GM18909 (cell line): ENCODE measurements around the gene ARL8B.

Source experiments
- ATAC-seq: cut with Tn5 transposase; IDR thresholded peaks from one replicate; pipeline ENCODE4 v1.9.1; 2021; ENCODE audit warnings: mild to moderate bottlenecking; ENCODE audit not compliant: unreplicated experiment, poor library complexity

Gene ARL8B

DNA sequence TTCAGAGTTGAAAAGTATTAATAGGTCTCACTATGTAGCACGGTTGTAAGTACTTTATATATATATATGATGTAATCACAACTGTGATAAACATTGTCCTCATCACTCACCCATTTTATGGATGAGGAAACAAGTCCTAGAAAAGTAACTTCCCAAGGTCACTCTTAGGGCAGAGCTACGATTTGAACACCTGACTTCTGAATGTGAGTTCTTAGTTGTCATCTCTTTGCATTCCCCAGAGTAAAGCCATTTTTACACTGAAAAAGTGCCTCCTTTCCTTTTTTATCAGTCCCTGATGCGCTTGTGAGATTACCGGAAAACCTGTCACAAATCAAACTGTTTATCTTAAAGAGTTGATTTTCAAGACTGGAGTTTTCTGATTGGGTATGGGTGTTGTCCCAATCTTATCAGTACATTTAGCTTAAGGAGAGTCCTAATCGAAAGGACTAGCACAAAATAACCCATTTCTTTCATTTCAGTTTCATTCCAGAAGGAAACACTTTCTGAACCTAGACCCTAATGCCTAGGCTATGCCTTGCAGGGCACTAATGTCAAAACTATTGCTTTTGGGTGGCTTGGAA, 63.1 kb downstream of the ARL8B start:
- ATAC-seq = no peak

DNA sequence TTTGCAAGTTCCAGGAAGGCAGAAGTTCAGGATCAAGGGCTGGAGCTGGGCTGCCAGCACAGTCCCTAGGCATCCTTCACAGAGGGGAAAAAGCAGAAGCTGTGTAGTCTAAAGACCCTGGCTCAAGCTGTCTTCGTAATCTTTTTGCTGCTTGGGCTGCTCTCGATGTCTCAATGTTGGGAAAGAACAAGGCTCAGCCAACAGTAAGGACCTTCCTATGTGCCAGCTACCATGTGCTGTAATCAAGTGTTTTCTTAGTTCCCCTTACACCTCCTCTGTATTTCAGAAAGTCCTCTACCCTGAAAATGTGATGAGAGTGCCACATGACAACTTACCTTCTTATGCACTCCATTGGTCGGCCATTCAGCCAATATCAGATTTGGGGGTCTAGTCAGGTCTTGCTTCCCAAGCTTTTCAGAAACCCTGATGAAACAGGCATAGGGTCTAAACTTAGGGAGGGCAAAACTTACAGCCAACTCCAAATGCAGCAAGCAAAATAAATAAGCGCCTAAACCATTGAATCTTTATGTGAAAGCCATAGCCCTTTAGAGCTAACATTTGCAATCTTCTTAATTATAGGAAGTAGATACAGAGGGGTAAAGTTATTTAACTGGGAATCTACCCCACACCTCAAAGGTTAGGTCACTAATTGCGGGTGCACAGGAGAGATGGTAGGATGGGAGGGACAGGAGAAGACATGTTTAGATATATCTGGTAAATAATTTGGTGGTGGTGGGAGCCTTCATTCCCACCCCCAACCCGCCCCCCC, 64.2 kb downstream of the ARL8B start:
- ATAC-seq = peak; percentile 14

DNA sequence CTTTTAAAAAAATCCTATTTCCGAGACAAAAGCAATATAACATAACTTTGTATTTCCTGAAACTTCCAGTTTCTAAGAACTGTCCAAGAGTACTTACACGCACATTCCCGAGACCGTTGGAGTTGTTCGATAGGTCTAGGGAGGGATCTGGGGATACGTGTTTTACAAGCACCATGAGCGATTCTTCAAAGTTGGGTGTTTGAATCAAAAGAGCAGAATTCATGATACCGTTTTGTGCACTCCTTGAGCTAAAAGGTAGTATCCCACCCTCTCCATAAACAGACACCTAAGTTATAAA, 64.7 kb downstream of the ARL8B start:
- no peak for ATAC-seq

DNA sequence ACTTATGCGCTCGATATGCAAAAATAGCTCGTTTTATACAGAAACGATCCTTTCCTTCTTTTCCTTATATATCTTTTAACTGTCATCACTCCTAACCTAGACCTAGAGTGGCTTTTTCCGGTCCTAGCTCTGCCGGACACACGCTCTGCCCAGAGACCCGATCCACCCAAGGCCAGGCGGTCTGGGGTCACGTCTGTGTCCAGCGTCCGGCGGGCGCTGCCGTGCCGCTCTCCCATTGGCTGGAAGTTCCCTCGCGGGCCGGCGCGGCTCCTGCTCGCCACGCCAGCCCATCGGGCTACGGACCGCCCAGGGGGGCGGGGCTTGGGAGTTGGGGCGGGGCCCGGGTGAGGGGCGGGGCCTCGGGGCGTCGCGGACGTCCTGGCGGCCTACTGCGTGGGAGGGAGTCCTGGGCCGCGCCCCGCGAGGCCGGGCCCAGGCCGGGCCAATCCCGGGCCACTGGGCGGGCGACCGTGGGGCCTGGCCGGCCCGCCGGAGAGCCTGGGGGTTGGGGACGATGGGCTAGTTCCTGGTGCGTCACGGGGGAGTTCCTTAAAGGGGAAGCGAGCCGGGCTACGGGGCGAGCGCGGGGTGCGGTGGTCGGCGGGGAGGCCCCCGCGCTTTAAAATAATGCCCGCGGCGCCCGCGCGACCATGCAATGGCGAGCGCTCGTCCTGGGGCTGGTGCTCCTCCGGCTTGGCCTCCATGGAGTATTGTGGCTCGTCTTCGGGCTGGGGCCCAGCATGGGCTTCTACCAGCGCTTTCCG, 65.2 kb downstream of the ARL8B start, which contains the start of gene EDEM1:
EDEM1 (plus strand) TSS at position 552 of the 764 bp plus-strand sequence; CDS start at position 651, 99 bp downstream.
- ATAC-seq = peak; percentile 83

DNA sequence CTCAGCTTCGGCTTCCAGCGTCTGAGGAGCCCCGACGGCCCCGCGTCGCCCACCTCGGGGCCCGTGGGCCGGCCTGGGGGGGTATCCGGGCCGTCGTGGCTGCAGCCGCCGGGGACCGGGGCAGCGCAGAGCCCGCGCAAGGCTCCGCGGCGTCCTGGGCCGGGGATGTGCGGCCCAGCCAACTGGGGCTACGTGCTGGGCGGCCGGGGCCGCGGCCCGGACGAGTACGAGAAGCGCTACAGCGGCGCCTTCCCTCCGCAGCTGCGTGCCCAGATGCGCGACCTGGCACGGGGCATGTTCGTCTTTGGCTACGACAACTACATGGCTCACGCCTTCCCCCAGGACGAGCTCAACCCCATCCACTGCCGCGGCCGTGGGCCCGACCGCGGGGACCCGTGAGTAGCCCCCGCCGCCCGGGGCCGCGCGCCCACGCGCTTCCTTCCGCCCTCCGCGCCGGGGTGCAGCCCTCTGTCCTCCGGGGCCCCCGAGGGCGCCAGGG, 65.9 kb downstream of the ARL8B start:
- peak; percentile 17 for ATAC-seq

DNA sequence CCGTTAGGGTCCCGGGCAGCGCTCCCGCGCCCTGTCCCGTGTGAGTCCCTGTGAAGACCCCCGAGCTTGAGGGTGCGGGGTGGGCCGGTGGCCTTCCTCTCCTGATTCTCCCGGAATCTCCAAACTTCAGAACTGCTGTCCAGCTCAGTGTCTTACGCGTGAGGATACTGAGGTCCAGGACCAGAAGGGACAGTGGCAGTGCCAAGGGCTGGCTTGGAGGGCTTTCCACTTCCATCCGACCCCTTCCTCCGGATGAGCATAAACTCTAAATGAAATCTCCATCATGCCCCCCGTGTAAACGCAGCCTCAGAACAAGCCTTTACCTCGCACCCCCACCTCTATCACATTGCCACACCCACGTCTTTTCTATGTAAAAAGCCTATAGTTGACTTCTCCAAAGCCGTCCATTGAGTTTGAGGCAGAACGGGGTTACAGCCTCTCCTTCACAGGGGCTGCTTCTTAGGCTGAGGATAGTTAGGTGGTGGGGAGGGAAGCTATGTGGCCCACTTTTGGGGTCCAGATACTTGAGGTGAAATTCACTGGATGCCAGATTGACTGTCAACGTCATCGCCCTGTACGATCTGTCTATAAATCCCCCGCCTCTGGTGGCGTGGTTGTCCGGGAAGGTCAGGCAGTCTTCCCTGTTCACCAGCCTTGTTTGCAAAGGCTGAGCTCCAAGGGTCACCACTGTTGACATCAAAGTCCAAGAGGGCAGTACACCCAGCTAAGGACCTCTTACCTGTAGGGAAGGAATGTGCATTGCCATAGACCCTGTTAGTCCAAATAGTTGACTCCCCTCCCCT, 66.5 kb downstream of the ARL8B start:
- no peak for ATAC-seq

DNA sequence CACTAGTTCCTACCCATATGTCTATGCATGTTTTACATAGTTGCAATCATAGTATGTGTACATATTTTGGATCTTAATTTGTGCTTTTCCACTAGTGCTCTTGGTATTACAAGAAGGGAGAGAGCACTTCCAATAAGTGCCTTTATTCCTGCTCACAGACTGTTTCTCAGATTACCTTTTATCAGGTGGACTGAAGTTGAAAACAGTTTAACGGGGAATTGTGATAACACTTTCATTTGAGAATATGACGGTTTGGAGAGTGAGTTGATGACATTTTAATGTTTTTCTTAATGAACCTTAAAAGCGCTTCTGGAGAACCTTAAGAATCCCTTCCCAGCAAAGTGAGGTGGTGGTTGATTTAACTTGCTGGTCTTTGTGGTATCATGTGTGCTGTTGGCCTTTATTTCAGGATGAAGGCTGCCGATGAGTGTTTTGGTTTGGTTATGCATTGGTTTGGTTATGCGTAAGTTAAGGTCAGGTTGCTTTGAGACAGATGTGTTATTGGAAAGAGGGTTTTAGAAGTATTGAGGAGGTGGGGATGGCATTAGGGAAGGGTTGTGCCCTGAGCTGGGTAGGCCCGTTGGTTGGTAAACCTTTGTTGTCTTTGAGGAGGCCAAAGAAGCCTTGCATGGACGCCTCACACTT, 68.2 kb downstream of the ARL8B start:
- no peak for ATAC-seq

DNA sequence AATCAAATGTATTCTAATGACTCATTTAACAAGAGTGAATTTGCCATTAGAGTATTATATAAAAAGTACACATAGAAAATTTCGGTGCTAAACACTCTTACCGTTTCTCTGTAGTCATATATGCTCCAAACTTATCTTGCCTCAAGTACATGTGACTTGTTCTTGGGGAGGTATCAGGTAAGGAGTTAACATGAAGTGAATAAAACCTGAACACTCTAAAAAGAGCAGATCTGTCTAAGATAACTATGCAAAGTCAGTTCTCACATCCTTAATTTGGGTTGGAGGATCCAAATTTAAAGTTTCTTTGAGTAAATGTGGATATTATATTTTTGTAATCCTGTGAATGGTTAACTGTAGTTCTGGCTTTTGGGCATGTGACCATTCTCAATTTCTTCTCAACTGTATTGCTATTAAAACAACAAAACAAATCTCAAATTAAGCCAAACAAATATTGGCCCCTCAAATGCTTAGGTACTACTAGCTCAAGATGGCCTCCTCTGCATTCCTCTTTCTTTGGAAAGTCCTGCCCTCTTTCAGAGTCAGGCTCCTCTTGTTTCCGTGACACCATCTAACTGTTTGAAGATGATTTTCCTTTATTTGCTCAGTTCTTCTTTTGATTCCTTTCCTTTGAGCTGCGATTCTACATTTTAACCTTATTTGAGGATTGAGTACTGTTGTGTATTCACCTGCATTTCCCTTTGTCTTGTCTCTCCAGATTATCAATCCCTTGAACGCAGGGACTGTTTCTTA, 69.6 kb downstream of the ARL8B start:
- ATAC-seq = no peak

DNA sequence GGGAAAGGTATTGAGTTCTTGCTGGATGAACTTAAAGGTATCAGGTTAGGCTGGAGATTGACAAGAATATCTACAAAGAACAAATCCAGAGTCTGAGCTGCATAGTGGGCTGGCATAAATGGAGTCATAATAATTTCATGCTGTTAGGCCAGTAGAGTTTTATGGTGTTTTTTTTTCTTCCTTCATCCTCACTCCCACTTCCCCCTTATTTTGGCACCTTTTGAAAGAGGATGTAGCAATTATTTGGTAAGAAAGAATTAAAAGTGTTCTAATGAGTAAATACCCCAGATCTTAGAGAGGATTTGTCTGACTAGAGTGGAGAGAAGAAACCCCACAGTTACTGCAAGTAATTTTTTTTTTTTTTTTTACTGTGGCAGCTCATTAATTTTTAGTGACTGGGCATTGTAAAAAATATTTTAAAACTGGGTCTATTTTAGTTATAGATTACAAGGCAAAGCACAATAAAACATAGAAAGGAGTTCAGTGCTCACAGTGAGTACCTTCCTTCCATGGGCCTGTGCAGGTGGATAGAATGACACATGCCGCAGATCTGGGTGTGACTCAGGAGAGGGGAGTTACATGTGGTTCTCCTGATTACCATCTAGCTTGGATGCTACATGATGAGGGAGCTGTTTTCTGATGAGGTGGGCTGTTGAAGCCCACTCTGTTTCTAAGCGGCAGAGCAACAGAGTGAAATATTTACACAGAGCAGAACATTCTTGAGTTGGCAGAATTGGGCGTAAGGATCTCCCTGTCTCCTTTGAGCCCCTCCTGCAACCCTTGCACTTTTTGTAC, 70.7 kb downstream of the ARL8B start:
- ATAC-seq = no peak

DNA sequence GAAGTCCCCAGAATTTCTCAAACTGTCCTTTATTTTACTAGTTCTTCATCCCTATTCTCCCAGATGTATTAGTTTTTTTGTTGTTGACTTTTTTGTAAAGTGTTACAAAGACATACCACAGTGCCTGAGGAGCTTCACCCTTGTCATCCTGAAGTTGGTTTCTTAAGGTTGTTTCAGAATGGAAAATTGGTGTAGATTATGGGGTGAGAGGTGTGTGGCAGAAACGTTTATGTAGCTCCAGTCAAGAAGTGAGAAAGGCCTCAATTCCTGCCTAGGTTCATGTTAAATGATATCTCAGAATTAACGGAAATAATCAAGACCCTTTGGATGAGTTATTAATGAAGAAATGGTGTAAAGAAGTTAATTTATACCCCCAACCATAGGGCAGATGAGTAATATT, 72.2 kb downstream of the ARL8B start:
- no peak for ATAC-seq

DNA sequence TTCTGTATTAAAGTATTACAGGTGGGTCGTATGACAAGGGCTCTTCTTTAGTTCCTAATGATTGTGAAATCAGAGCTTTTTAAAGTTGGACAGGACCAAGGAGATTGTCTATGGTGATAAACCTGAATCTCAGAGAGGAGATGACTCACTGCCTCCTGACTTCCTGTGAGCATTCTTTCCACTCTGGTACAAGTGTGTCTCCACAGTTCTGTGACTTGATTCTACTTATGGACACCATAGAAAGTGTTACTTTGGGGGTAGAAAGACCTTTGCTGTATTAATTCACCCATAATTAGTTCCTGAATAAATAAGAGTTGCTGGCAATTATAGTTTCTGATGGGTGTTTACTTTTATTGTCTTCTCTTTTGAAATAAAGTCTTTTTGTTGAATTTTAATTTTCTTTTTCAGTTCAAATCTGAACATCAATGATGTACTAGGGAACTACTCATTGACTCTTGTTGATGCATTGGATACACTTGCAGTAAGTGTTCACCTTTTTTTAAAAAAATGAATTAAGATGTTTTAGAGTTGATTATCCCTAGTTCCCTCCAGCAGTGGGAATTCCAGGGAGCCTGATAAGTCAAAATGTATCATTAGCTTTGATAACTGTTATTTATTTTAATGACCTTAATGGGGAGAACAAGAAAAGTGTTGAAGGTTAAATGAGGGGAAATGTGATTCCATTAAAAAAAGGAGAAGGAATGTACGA, 72.9 kb downstream of the ARL8B start:
- ATAC-seq = peak; percentile 45

DNA sequence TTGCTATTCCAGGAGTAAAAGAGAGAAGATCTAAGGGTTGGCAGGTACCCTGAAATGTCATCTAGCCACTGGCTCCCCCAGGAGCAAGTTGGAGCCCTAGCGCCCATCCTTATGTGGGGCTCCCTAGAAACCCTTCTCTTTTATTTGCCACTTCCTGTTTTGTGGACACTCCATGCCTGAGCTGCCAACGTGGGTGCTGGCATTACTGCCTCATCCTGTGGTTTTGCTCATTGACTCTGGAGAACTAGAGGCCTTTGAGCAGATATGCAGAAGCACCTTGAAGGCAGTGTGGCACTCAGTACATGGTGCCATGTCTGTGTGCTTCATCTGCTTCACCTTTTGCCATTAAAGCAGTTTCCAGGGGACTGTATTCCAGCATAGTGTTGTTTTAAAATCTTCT, 73.5 kb downstream of the ARL8B start:
- no peak for ATAC-seq

DNA sequence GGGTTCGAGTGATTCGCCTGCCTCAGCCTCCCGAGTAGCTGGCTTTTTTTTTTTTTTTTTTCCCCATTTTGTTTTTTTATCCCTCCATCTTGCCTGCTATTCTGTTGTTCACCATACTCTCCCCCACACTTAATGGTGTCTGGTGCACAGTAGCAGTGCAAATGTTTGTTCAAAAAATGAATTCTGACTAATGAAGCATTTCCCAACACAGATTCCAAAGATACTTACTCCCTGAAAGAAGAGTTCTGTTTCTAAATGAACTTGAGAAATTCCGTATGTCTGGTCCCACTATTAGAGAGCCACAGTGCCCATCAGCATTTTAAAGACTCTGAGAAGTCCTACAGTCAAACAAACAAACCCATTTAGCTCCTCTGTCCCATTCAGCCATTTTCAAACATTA, 74.9 kb downstream of the ARL8B start:
- no peak for ATAC-seq

DNA sequence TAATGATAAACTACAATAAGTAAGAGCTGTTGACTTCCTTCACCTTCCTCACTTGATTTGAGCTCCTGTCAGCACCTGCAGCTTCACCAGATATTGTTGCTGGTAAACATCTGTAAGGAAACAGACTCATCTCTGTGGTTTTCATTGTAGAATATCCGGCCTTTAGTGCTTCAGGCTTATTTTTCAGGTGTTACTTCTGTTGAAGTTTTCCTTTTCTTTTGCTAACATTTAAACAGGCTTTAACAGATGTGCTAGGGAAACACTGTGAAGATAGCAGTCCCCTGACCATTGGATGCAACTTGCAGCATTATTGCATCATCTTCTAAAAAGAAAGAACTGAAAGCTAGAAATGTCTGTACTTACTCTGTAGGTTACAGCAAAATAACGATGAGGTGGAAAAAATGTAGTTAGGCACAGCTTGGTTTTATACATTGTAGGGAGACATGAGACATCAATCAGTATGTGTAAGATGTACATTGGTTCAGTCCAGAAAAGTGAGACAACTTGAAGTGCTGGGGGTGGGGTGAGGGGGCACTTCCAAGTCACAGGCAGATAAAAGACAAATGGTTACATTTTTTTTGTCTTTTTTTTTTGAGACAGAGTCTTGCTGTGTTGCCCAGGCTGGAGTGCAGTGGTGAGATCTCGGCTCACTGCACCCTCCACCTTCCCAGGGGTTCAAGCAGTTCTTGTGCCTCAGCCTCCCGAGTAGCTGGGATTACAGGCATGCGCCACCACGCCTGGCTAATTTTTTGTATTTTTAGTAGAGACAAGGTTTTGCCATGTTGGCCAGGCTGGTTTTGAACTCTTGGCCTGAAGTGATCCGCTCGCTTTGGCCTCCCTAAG, 75.6 kb downstream of the ARL8B start:
- peak; percentile 78 for ATAC-seq

DNA sequence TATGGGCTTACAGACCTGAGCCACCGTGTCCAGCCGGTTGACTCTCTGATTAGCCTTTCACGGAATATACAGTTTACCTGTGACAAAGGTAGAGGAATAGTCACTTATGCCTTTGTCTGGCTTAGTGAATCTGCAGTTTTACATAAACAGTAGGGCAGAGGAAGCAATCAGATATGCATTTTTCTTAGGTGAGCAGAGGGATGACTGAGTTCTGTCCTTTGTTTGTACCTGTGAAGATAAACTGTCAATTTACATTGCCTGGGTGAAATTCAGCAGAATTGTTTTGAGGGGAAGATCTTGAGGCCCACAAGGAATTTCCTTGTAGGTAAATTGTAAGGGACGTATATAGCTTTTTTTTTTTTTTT, 76.2 kb downstream of the ARL8B start:
- ATAC-seq = no peak

DNA sequence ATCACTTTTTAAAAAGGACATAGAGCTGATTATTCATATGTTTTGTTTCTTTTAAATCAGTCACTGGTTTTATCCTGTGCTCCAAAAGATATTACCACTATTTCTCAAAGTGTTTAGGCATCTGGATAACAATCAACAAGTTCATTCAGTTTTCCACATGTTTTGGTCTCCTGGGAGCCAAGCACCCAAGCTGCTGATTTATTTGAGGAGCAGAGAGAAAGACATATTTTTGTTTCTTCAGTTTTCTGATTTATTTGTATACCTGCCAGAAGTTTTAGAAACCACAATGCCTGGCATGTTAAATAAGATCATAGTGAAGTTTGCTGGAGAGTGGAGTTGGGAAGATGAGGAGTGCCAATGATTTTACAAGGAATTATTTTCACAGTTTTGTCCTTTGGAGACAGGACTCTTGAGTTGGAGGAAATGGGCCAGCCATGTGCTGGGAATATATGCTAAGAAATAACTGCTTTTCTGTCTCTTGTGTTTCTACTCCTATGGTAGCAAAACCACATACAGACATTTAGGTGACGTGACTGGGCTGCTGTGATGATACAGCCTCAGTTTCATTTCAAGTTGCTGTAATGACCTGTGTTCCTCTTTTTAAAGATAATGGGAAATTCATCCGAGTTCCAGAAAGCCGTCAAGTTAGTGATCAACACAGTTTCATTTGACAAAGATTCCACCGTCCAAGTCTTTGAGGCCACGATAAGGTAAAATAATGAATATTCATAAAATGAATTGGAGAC, 77.1 kb downstream of the ARL8B start:
- peak; percentile 38 for ATAC-seq
